HG03066 (cell line): ENCODE data around the gene CASP7.
"Not testable (repeated sequence)": the region's sequence is repeated elsewhere in the genome, so short reads cannot be mapped to it uniquely, and the experiment has no call there.

Experiments
- ATAC-seq: cut with Tn5 transposase; IDR thresholded peaks from one replicate; pipeline ENCODE4 v1.9.1; 2021; ENCODE audit warnings: low read depth; ENCODE audit not compliant: unreplicated experiment

Gene CASP7

DNA sequence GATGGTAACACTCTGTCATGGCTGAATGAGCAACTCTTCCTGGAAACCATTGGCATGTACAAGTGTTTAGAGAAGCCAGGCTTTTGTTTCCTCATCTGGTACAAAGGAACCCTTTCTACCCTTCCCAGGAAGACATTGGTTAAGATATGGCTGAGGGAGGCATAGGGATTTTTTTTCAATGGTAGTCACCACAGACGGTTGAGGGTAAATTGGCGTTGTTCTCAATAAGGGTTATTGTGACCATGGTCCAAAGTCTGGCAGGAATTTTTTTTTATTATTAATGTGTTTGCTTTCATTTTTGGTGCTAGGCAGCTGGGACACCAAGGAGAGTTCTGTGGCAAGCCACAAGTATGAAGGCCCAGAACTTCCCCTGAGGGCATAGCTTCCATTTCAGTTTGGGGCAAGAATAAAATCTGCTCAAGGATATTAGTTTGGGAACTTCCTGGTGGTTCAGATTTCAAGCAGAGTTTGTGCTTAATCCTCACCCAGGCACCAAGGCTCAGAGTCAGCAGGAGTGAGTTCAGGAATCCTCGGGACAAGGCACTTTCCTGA, 71.5 kb downstream of the CASP7 start, which contains the start of gene PLEKHS1:
PLEKHS1 (plus strand) TSS at position 502 of the 552 bp plus-strand sequence. CDS start 3,596 bp downstream, outside the sequence.
- no peak for ATAC-seq

DNA sequence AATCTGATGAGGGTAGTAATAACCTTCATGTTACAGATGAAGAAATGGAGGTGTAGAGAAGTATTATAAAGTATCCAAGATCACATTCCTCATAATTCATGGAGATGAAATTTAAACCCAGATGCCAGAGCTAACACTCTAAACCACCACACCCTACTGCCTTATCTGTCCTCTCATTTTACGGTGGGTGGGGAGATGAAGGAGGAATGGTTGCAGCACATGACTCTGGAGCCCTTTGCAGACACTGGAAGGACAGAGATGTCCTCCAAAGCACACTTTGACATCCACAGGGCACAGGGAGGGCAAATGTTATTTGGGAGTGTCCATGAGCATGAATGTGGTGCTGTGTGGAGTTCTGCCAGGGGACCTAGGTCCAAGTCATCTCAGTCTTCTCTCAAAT, 72.8 kb downstream of the CASP7 start:
- no peak for ATAC-seq

DNA sequence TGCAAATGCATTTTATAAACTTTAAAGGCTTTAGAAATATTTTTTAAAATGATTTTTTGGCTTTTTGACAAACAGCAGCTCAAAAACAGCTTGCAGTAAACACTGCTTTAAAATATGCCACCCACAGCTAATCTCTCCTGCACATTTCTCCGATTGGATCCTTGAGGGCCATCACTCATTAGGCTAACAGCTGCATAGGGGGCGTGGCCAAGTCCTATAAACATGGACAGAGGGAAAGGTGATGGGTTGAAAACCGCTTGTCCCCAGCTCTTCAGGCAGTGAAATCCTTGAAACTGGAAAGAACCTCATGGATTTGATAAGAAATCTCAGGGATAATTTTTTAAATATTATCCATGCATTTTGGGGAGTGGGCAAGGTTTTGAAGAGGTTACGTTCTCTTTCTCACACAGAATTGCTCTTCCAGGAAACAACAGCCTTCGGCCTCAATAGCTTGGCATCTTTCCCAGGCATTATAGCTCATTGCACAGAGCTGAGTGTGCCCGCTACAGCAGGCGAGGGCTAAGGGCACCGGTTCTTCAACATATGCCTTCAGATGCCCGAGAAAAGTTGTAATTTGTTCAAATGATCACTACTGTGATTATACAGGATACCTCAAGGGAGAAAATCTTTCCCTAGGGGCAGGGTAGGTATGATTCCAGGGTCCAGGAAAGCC, 73.4 kb downstream of the CASP7 start:
- ATAC-seq = no peak

DNA sequence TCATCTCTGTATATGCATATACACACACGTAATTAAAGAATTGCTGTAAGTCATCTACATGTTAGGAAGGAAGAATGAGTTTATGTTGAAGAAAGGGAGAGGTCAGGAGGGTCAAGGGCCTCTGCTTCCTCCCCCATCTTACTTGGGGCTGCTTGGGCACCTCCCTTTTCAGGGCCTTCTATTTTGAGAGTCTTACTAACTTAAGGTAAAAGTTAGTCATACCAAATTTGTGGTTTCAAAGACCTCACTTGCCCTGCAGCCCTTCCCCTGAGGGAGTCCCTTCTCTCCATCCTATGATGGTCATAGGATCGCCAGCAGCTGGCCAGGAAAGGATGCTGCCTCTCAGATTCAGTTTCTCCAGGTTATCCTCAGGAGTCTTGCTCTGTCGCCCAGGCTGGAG, 74.4 kb downstream of the CASP7 start:
- ATAC-seq = no peak

DNA sequence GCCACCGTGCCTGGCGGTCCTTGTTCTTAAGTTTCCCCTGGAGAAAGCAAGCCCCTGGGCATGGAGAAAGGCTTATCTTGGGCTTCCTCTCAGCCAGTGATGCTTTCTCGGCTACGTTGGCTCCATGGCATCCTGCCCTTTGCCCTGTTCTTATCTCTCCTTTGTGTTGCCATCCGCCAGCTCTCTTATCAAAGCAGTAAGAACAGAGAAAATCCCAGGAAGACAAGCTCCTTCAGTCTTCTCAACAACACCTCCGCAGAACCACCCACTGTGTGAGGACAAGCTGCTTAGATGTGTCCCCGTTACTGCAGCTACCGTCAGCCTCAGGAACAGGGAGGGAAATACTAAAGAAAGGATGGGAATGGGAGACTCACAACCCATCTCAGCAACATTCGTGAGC, 75.1 kb downstream of the CASP7 start:
- no peak for ATAC-seq

DNA sequence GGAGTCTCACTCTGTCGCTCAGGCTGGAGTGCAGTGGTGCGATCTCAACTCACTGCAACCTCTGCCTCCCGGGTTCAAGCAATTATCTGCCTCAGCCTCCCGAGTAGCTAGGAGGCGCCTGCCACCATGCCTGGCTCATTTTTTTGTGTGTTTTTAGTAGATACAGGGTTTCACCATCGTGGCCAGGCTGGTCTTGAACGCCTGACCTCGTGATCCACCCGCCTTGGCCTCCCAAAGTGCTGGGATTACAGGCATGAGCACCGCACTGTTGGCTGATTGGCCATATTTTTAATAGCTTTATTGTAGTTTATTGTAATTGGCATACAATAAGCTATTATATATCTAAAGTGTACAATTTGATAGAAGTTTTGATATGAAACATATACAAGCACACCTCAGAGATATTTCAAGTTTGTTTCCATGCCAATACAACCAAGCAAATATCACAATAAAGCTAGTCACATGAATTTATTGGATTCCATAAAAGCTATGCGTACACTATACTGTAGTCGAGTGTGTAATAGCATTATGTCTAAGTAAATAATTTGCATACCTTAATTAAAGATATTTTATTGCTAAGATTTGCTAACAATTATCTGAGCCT, 77.3 kb downstream of the CASP7 start:
- no peak for ATAC-seq

DNA sequence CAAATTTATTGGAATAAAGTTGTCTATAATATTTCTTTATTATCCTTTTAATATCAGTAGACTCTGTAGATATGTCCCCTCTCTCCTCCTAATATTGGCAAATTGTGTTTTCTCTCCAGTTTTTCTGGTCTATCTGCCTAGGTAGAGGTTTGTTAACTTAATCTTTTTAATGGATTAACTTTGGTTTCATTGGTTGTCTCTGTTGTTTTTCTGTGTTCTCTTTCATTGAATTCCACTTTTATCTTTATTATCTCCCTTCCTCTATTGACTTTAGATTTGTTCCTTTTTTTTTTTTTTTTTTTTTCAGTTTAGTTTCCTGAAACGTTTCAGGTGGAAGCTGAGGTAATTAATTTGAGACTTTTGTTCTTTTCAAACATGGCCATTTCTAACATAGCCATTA, 82.4 kb downstream of the CASP7 start:
- no peak for ATAC-seq

DNA sequence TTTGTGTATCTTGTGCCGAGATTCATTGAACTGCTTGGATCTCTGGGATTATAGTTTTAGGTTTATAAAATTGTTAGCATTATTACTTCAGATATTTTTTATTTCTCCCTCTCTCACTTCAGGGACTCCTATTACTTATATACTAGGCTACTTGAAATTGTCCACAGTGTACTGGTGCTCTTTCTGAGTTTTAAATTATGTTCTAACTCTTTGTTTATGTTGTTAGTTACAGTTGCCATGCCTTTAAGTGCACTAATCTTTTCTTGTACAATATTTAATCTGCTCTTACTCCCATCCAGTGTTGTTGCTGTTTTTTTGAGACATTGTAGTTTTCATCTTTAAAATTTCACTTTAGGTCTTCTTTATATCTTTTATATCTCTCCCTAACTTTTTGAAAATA, 84.9 kb downstream of the CASP7 start:
- no peak for ATAC-seq

DNA sequence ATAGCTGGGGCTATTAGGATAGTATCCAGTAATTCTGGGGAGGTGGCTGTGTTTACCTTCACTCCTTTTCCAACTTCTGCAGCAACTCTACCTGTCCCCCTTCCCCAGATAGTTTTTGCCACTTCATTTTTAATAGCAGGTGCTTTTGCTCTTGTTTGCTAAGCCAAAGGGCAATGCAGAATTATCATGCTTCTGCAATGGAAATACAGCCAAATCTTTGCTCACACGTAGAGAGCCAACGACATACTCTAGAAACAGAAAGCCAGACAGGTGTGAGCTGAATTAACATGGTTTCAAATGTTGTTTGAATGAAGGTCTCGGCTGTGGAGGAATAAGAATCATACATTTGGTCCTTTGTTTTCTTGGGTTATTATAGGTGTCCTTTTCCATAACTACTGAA, 86.2 kb downstream of the CASP7 start:
- ATAC-seq = no peak

DNA sequence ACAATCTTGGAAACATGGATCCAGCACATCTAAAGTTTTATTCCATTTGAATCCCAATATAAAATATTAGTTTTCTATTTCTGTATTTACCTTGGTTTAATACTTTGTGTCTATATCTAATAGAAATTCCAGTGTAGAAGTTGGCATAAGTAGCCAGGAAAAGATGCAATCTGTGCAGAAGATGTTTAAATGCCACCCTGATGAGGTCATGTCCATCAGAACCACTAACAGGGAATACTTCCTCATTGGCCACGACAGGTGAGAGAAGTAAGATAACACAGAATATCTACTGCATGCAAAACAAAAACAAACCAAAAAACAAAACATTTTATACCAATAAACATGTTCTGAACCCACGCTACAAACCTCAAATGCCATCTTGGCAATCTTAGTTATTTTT, 87.5 kb downstream of the CASP7 start:
- ATAC-seq = no peak

DNA sequence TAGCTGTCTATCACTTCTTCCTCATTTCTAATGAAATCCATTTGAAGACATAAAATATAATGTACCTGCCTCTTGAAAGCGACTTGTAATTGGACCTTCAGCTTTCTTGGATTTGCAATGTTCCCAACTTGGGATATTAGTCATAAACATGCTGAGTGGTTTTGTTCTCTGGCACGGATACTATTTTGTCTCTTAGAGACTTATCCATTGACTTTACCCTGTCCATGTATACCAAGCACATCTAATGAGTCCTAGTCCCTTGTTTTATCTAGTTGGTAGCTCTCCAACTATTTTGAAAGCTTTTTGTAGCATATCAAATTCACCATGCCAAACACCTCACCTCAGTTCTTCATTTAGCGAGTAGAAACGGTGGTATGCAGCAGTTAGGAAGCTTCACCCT, 90.6 kb downstream of the CASP7 start:
- ATAC-seq = no peak

DNA sequence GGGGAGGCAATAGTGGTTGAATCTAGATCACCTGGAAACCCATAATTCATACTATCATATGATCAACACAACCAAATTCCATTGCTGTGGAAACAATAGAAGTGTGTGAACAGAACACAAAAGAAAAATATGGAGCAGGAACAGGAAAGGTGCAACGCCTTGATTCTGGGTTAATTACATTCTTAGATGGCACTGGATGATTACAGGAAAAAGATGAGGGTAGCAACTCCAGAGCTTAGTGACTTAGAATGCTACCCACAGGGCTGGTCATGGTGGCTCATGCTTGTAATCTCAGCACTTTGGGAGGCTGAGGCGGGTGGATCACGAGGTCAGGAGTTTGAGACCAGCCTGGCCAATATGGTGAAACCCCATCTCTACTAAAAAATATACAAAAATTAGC, 91.4 kb downstream of the CASP7 start:
- not testable (repeated sequence) for ATAC-seq

DNA sequence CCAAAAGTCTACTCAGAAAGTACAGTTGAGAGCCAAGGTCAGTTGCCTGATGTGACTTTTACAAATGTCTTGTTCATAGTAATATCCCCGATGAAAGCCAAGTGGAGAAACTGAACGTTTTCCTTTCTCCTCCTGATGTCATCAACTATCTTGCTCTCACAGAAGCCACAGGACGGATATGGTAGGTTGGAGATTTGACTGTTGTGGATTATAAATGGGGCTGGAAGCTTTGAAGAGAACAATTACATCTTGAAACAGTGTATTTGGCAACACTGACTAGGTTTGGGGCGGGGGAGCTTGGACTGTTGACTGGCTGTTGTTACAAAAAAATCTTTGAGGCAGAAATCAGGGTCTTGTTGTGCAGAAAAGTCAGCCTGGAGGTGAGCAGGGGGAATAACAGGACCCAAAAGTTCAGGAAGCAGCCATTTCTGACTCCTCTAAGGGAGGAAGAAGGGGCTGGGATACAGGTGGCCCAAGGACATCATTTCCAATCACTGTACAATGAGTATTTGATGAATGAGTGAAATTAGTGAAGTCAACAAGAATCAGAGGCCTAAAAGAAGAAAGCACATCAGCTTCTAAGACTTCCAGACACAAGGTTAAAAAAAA, 96.1 kb downstream of the CASP7 start:
- ATAC-seq = no peak

DNA sequence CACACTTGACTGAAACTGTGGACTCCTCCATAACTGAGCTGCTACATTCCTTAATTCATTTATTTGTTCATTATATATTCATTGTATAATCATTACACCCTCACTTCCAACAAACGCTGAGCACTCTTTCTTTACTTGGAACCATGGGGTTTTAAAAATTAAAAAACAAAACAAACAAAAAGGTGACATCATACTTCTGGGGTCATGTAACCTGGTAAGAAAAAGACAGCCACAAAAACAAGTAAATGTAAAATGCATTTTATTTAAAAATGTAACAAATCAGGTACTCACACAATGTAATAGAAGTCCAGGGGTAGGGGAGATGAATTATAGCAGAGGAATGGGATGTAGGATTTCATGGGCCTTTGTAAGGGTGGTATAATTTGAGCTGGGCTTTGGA, 96.8 kb downstream of the CASP7 start:
- no peak for ATAC-seq
